ENCODE data around the gene ARHGAP22. TPM values are rescaled to one million over a fixed set of nuclear protein-coding genes. Genes with fewer than 3 reads are reported as not detected.

ARHGAP22 gene
- polyA plus RNA-seq, 1 donor from 2014 or later = 0.15 TPM

DNA sequence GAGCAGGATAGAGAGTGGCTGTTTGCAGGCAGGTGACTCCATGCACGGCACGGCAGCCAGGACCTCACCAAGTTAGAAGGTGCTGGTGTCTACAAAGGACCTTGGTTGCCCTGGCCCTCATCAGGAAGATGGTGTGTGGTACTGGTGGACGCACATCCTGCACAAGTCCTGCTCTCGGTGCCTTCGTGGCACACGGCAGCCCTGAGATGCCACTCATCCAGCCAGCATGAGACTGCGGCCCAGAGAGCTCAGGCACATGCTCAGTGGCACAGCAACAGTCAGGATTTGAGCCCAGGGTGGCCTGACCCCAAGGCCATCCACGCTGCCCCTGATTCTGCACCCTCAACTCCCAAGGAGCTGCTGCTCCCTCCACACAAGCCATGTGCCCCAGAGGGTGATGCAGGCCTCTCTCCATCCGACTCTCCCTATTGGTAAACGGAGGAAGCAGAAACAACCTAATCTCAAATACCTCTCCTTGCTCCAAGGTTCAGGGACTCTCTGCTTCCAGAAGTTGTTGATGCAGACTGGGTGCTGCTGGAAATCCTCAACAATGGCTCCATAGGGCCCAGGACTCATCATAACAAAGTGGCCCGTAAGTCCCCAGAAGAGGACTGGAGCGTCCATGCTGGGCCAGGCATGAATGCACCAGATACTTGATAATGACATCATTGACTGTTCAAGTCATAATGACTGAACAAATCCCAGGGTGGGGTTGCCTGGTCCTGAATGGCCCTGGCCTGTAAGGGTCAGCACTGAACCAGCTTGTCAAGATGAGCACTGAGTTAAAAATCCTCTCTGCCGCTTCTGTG is 93.6 kb downstream of the ARHGAP22 start:
- TF ChIP-seq POLR2AphosphoS5 (IDR thresholded peaks at IDR 0.05) (no peak), TAF1 (IDR thresholded peaks at IDR 0.05; ENCODE audit: low read depth) (no peak)
- TF ChIP-seq, protein P1, sequence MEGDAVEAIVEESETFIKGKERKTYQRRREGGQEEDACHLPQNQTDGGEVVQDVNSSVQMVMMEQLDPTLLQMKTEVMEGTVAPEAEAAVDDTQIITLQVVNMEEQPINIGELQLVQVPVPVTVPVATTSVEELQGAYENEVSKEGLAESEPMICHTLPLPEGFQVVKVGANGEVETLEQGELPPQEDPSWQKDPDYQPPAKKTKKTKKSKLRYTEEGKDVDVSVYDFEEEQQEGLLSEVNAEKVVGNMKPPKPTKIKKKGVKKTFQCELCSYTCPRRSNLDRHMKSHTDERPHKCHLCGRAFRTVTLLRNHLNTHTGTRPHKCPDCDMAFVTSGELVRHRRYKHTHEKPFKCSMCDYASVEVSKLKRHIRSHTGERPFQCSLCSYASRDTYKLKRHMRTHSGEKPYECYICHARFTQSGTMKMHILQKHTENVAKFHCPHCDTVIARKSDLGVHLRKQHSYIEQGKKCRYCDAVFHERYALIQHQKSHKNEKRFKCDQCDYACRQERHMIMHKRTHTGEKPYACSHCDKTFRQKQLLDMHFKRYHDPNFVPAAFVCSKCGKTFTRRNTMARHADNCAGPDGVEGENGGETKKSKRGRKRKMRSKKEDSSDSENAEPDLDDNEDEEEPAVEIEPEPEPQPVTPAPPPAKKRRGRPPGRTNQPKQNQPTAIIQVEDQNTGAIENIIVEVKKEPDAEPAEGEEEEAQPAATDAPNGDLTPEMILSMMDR (IDR thresholded peaks at IDR 0.05; ENCODE audit: poor library complexity, severe bottlenecking) = no peak
- H3K27ac ChIP-seq (ENCODE audit: low read length) = no peak overlapping the region
- no peak overlapping the region for H3K4me2 ChIP-seq (ENCODE audit: low read length)
- no peaks in the 10 kb centered on the region for H3K9me2 ChIP-seq (ENCODE audit: insufficient read depth, low read length)
- no peak overlapping the region for H3K4me3 ChIP-seq (ENCODE audit: low read length)
- H3K27me3 ChIP-seq (ENCODE audit: insufficient read depth, low read depth, low read length) = no peaks in the 10 kb centered on the region
- no peaks in the 10 kb centered on the region for H3F3A ChIP-seq (ENCODE audit: insufficient read depth, low read length, poor library complexity, severe bottlenecking)
- H3K79me2 ChIP-seq (replicated peaks; ENCODE audit: insufficient read depth, low read length) = no peaks in the 10 kb centered on the region
- no peaks in the 10 kb centered on the region for H3K36me3 ChIP-seq (ENCODE audit: insufficient read depth, low read length)
- H3K9me3 ChIP-seq (ENCODE audit: low read length) = no peaks in the 10 kb centered on the region
- no peak overlapping the region for H2AFZ ChIP-seq (ENCODE audit: low read depth, low read length)
- no peaks in the 10 kb centered on the region for H4K20me1 ChIP-seq (ENCODE audit: insufficient read depth)
- no peak overlapping the region for H3K9ac ChIP-seq (ENCODE audit: low read length)

DNA sequence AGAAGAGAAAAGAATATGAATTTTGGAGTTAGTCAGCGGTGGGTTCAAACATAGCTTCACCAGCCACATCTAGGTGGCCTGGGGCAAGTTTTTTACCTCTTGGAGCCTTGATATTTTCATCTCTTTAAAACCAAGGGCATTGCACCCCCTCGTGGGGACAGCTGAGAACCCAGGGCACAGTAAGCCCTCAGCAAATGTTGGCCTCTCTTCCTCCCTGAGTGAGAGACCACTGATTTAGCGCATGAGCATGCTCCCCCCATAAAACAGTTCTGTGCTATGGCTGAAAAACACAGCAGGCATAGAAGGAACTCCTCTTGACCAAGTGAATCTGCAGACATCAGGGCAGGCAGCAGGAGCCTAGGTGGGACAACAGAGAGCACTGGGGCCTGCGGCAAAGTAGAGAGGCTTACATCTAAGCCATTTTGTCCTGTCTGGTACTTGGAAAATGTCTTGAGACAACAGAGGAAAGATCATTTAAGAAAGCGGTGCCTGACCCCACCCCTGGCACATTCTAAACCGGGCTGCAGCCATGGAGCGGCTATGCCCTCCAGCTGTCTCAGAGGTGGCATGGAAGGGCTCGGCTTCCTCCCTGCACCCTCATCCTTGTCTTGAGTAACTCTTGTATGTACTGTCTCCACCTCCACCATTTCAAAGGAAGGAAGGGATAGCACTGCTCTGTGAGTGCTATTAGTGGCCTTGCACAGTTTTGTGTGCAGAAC is 94.7 kb downstream of the ARHGAP22 start:
- no peak overlapping the region for H3K4me2 ChIP-seq (ENCODE audit: low read length)
- no peaks in the 10 kb centered on the region for H3K36me3 ChIP-seq (ENCODE audit: insufficient read depth, low read length)
- no peaks in the 10 kb centered on the region for H3F3A ChIP-seq (ENCODE audit: insufficient read depth, low read length, poor library complexity, severe bottlenecking)
- H3K27me3 ChIP-seq (ENCODE audit: insufficient read depth, low read depth, low read length) = no peaks in the 10 kb centered on the region
- TF ChIP-seq, protein P2, sequence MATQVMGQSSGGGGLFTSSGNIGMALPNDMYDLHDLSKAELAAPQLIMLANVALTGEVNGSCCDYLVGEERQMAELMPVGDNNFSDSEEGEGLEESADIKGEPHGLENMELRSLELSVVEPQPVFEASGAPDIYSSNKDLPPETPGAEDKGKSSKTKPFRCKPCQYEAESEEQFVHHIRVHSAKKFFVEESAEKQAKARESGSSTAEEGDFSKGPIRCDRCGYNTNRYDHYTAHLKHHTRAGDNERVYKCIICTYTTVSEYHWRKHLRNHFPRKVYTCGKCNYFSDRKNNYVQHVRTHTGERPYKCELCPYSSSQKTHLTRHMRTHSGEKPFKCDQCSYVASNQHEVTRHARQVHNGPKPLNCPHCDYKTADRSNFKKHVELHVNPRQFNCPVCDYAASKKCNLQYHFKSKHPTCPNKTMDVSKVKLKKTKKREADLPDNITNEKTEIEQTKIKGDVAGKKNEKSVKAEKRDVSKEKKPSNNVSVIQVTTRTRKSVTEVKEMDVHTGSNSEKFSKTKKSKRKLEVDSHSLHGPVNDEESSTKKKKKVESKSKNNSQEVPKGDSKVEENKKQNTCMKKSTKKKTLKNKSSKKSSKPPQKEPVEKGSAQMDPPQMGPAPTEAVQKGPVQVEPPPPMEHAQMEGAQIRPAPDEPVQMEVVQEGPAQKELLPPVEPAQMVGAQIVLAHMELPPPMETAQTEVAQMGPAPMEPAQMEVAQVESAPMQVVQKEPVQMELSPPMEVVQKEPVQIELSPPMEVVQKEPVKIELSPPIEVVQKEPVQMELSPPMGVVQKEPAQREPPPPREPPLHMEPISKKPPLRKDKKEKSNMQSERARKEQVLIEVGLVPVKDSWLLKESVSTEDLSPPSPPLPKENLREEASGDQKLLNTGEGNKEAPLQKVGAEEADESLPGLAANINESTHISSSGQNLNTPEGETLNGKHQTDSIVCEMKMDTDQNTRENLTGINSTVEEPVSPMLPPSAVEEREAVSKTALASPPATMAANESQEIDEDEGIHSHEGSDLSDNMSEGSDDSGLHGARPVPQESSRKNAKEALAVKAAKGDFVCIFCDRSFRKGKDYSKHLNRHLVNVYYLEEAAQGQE (IDR thresholded peaks at IDR 0.05; ENCODE audit: borderline replicate concordance) = no peak
- TF ChIP-seq SMC3 (conservative IDR thresholded peaks at IDR 0.05; ENCODE audit: poor library complexity) (no peak), MXI1 (conservative IDR thresholded peaks at IDR 0.05; ENCODE audit: poor library complexity, severe bottlenecking) (no peak), TAF1 (IDR thresholded peaks at IDR 0.05; ENCODE audit: low read depth) (no peak), POLR2AphosphoS5 (IDR thresholded peaks at IDR 0.05) (no peak), EP300 (conservative IDR thresholded peaks at IDR 0.05; ENCODE audit: poor library complexity, severe bottlenecking) (no peak), EZH2 (IDR thresholded peaks at IDR 0.05; ENCODE audit: borderline replicate concordance, insufficient read depth, low read length, poor library complexity, severe bottlenecking) (no peak), RAD21 (conservative IDR thresholded peaks at IDR 0.05) (no peak)
- TF ChIP-seq, protein P1 (IDR thresholded peaks at IDR 0.05; ENCODE audit: poor library complexity, severe bottlenecking) = no peak
- H3K79me2 ChIP-seq (replicated peaks; ENCODE audit: insufficient read depth, low read length) = no peaks in the 10 kb centered on the region
- no peaks in the 10 kb centered on the region for H3K9me2 ChIP-seq (ENCODE audit: insufficient read depth, low read length)
- H3K9ac ChIP-seq (ENCODE audit: low read length) = no peak overlapping the region
- no peak overlapping the region for H3K27ac ChIP-seq (ENCODE audit: low read length)
- no peak overlapping the region for H3K4me3 ChIP-seq (ENCODE audit: low read length)
- H2AFZ ChIP-seq (ENCODE audit: low read depth, low read length) = no peak overlapping the region
- no peaks in the 10 kb centered on the region for H3K9me3 ChIP-seq (ENCODE audit: low read length)
- no peaks in the 10 kb centered on the region for H4K20me1 ChIP-seq (ENCODE audit: insufficient read depth)

Measured in neural cell (in vitro differentiated cells).